GM13977 (cell line): ENCODE measurements around the gene GPA33.

Experiments
- DNase-seq: peaks from one replicate; pipeline ENCODE4 v3.0.0; 2012; ENCODE audit warnings: low spot score
- in situ Hi-C: fragments of 300-500 bp; cut with MboI; formaldehyde crosslinking; loops from one replicate; pipeline ENCODE4 v1.12.0; 2022; ENCODE audit warnings: low sequenced_read_pairs, low pct_unique_long_range_greater_than_20kb, mixed read lengths, inconsistent platforms; ENCODE audit not compliant: unreplicated experiment
- TF ChIP-seq, protein P1 (sequence below): IDR thresholded peaks from 2 replicates; pipeline ENCODE4 v1.5.1; 2012; ENCODE audit warnings: mild to moderate bottlenecking, control low read depth; ENCODE audit not compliant: insufficient read depth; ENCODE audit errors: extremely low read depth, missing control alignments

The GPA33 gene

DNA sequence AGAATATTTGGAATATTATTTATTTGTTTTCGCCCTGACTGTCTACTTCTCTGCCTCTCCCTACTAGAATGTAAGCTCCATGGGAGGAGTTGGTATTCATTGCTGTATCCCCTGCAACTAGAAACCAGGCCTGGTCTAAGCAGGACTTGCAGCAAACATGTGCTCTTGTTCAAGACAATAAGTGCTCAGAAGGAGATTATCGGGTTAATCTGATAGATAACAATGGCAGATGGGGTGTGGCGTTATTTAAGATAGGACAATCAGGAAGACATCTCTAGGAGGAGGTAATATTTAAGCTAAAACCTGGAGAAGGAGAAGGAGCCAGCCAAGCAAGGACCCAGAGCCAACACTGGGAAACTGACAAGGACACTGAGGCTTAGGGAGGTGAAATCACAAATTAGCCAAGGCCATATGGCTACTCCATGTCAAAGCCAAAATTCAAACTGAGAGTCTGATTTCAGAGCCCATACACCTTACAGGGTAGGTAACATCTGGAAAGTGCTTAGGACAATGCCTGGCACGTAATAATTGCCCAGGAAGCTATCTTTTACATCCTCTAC is 45.2 kb upstream of the GPA33 start:
- in situ Hi-C loops: no loop called here
- TF ChIP-seq, protein P1, sequence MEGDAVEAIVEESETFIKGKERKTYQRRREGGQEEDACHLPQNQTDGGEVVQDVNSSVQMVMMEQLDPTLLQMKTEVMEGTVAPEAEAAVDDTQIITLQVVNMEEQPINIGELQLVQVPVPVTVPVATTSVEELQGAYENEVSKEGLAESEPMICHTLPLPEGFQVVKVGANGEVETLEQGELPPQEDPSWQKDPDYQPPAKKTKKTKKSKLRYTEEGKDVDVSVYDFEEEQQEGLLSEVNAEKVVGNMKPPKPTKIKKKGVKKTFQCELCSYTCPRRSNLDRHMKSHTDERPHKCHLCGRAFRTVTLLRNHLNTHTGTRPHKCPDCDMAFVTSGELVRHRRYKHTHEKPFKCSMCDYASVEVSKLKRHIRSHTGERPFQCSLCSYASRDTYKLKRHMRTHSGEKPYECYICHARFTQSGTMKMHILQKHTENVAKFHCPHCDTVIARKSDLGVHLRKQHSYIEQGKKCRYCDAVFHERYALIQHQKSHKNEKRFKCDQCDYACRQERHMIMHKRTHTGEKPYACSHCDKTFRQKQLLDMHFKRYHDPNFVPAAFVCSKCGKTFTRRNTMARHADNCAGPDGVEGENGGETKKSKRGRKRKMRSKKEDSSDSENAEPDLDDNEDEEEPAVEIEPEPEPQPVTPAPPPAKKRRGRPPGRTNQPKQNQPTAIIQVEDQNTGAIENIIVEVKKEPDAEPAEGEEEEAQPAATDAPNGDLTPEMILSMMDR: no peak
- no peak for DNase-seq

DNA sequence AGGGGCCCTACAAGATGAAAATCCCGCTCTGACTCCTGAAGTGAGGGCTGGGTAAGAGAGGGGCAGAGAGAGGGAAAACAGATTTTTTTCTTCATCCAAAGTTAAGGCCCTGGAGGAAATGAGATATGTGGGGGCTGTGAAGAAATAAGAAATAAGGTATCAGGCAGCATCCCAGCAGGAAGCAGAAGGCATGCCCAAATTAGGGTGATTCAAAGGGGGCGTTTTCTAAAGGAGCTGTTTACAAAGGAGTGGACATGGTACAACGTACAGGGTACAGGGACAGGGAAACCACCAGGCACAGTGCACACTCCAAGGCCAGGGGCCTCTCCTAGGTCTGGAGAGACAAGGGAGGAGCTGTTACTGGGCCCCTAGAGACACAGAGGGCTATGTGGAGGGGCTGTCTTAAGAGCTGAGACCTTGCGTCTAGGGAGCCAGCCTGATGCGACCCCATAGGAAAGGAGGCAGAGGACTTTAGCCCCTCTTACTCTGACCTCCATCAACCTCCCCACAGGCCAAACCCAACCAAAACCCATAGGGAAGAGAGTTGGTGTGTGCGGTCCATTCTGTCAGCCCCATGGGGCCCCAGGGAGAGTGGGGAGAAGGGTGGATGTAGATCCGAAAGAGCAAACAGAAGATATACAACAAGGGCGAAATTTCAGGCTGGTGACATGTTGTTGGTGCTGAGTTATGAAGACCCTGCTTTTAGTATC is 42.3 kb upstream of the GPA33 start:
- TF ChIP-seq, protein P1: no peak
- in situ Hi-C loops: no loop called here
- no peak for DNase-seq

DNA sequence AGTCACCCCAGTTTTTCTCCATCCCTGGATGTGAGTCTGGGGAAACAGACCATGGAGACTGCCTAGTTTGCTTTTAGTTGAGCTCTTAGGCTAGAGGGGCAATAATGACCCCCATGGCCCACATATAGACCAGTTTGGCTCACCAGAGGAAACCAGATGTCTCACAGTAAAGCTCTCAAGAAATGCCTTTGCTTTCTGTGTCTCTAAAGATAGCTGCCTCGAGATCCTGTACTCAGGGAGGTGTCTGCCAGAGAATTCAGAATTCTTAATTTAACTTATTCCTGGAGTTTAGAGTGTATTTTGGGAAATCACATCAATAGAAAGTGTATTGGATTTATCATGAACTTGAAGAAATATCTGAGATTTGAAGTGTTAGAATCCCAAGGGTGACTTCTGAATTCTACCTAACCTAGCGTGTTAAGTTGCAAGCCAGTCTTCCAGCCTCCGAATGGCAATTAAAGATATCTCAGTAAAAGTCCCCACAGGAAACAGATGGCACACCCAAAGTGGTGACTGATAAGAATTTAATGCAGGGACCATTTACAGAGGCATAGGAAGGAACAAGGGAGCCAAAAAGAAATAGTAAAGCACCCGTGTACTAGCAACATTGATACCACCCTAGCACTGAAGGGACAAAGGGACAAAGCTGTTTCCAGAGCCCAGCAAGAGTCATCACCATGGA is 40.8 kb upstream of the GPA33 start:
- TF ChIP-seq, protein P1: no peak
- no peak for DNase-seq
- in situ Hi-C loops: no loop called here

DNA sequence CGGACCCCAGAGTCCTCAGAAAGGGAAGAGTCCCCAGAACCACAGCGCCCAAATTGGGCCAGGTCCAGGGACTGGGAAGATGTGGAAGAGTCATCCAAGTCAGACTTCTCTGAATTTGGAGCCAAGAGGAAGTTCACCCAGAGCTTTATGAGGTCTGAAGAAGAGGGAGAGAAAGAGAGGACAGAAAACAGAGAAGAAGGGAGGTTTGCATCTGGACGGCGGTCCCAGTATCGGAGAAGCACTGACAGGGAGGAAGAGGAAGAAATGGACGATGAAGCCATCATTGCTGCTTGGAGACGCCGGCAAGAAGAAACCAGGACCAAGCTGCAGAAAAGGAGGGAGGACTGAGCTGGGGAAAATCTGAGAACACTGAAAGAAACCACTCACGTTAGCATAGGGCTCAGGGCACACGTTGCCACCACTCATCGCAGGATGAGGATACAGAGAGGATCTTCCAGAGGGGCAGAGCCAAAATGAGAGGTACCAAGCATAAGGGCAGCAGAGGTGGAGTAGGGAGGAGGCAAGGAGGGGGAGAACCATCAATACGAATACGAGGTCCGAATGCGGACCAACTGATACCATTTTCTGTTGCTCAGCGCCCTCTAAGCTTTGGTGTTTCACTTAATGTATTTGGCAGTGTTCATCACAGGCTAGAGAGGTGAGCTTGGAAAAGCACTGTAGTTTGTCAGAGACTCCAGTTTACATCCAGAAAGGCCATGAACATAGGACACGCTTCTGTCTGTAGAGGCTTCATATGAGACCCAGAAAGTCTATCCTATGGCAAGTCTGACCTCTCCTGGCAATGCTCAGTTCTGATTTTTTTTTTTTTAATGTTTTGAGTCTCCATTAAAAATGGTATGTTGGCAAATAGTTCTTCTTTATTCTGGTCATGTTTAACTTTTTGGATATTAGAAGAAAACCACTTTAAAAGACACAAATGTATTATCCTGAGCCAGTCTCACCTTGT is 38.4 kb upstream of the GPA33 start:
- no peak for DNase-seq
- in situ Hi-C loops: no loop called here
- TF ChIP-seq, protein P1: no peak

DNA sequence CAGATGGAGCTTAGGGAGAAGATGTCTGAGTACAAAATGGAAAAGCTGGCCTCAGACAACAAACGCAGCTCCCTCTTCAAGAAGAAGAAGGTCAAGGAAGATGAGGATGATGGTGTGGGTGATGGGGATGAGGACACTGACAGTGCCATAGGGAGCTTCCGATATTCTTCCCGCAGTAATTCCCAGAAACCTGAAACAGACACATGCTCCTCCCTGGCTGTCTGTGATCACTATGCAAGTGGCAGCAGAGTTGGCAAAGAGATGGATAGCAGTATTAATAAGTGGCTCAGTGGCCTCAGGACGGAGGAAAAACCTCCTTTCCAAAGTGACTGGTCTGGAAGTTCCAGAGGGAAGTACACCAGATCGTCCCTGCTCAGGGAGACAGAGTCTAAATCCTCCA is 37.5 kb upstream of the GPA33 start:
- in situ Hi-C loops: no loop called here
- no peak for DNase-seq
- TF ChIP-seq, protein P1: no peak

DNA sequence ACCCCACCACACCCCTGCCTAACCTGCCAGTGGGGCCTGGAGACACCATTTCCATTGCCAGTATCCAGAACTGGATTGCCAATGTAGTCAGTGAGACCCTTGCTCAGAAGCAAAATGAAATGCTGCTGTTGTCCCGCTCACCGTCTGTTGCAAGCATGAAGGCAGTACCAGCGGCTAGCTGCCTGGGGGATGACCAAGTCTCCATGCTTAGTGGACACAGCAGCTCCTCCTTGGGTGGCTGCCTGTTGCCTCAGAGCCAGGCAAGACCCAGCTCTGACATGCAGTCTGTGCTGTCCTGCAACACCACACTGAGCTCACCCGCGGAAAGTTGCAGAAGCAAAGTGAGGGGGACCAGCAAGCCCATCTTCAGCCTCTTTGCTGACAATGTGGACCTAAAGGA is 37.1 kb upstream of the GPA33 start:
- no peak for DNase-seq
- in situ Hi-C loops: no loop called here
- TF ChIP-seq, protein P1: no peak
